Activated CD8-positive, alpha-beta memory T cell treated with anti-CD3 and anti-CD28 coated beads, Interleukin-2, amount 50 U/mL, for 4 hours (primary cell): ENCODE data around the gene SPECC1.
"Not testable (repeated sequence)": the region's sequence is repeated elsewhere in the genome, so short reads cannot be mapped to it uniquely, and the experiment has no call there.

Source experiments
- DNase-seq: peaks from one replicate; pipeline ENCODE4 v3.0.0-alpha.2; 2020

The SPECC1 gene

DNA sequence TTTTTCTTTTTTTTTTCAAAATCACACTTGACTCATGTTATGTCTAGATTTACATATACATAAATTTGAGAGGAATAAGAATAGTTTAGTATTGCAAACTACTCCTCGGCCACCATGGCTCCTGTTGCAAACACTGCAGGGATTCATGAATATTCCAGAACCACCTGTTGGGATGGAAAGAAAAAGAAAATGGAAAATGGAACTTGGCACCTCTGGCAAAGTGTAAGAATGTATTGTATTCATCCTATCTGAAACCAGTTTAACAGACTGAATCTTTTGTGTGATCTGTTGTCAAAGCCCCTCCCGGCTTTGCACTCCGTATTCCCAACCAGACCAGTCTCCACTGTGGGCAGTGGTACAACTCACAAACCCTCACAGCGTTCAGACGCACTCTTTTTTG lies 124.4 kb downstream of the SPECC1 start:
- no peak for DNase-seq

DNA sequence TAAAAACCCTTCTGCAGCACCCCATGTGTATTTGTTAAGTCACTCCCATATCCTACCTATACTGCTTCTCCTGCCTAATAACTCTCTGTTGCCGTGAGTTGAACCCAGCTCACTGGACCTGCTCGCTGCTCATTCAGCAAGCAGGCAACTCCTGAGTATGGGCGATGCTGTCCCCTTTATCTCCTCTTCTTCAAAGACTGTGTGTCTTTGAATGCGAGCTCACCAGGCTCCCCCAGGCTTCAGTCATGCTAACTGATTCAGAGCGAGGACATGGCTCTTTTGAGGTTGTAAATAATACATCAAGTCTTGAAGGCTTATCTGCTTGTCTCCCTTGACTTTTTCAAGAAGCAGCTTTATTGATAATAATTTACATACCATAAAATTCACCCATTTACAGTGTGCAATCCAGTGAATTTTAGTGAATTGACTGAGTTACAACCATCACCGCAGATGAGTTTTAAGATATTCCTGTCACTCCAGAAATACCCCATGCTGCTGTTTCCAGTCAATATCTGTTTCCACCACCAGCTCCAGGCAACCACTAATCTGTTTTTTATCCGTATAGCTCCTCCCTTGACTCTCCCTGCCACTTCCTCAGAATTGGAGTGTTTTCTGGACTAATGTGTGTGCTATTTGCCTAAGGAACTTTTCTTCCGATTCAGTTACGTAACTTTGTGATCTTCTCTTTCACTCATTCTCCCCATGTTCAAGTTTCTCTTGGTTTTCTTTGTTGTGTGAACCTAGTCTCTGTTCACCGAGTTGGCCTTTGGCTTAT lies 132.2 kb downstream of the SPECC1 start:
- no peak for DNase-seq

DNA sequence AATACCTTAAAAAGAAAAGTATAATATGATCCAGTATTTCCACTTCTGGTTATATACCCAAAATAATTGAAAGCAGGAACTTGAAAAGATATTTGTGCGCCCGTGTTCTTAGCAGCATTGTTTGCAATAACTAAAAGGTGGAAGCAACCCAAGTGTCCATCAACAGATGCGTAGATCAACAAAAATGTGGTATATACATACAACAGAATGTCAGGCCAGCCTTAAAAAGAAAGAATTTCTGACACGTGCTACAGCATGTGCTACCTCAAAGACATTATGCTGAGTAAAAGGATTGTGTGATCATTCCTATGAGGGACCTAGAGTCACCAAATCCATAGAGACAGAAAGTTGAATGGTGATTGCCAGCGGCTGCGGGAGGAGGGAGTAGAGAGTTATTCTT lies 133.1 kb downstream of the SPECC1 start:
- DNase-seq = no peak

DNA sequence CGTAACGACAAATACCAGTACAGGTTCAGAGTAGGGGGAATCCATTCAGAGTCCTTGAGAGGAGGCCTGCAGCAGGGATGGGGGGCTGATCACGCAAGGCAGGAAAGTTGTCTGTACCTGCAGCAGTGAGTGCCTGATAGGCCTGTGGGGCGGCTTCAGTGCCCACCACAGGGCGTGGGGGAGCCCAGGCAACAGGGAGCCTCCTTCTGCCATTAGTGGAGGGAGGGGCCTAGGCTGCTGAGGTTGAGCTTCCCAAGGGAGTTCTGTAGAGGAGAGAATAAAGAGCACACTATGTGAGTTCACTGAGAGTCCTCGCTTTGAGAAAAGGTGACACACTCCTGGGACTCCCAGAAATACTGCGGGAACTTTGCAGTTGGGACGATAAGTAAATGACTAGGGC lies 134.6 kb downstream of the SPECC1 start:
- DNase-seq = no peak

DNA sequence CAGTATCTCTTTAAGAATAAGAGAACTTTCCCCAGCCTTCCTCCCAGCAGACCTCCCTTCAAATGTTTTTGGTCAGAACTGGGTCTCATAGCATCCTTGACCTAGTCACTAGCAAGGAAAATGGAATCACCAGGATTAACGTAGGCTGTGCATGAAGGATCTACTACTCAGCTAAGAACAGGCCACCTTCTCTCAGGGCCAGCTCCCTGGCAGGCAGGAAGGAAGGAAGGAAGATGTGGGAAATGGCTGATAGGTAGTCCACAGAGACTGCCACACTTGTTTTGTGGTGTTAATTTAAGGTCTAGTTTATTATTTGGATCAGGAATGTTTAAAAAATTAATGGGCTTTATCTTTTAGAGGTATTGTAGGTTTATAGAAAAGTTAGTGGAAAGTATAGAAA lies 136.4 kb downstream of the SPECC1 start:
- no peak for DNase-seq

DNA sequence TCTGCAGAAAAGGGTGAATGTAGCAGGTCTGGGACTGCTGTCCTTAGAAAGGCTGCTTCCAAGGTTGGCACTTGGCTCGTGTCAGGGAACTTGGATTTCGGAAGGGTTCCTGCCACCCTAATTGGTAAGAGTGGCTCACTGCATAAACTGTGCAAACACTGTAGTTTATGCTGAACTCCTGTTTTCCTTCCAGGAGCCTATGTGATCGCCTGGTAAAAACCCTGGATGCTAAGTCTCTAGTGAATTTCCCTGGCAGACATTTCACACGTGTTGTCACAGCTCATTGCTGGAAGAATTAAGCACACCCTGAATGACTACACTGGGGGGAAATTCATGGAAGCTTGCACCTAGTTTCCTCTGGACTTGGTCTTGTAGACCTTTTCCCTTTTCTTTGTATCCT lies 140.1 kb downstream of the SPECC1 start:
- DNase-seq = no peak

DNA sequence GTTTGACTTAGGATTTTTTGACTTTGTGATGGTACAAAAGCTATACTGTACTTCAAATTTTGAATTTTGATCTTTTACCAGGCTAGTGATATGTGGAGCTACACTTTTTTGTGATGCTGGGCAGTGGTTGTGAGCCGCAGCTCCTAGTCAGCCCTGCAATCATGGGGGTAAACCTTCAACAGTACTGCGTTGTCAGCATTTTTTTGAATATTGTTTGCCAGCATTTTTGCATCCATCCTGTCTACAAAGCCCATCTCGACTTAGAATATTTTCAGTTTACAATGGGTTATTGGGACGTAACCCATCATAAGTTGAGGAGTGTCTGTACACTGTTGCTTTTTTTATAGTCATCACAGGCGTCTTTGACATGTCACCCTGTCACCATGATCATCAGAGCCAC lies 142.0 kb downstream of the SPECC1 start:
- DNase-seq = no peak

DNA sequence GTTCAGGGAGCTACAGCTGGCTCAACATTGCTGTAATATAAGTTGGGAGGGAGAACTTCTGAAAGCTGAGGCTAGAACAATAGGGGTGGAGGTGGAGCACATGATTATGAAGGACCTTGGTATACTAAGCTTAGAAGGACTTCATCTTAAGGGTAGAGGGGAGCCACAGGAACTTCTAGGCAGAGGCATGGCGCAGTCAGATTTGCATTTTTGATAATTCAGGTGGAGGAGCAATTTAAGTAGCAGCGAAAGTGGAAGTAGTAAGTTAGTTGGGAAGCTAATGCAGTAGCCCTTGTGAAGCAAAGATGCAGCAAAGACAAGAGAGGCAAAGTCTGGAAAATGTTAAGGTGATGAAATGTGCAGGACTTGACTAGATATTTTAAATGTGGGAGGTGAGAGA lies 144.1 kb downstream of the SPECC1 start:
- DNase-seq = no peak

DNA sequence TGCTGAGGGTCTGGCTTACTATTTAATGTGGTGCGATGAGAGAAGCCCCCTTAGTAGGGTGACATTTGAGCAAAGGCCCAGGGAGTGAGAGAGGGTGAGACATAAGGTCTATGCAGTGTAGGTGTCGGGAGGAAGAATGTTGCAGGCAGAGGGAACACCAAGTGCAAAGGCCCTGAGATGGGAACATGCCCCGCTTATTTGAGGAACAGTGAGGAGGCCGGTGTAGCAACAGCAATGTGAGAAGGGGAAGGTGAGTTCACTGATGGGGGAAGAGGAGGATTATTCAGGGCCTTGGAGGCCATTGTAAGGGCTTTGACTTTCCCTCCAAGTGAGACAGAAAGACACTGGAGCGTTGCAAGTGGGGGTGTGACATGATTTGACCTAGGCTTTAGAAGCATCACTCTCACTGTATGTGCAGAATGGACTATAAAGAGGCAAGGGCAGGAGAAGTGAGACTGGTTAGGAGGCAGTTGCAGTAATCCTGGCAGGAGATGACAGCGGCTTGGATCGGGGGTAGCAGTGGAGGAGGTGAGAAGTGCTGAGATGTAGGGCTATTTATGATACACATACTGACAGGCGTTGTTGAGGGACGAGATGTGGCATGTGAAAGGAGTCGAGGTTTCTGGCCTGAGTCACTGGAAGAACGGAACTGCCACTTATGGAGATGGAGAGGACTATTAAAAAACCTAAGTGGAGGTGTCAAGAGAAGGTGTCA lies 145.3 kb downstream of the SPECC1 start:
- DNase-seq = no peak

DNA sequence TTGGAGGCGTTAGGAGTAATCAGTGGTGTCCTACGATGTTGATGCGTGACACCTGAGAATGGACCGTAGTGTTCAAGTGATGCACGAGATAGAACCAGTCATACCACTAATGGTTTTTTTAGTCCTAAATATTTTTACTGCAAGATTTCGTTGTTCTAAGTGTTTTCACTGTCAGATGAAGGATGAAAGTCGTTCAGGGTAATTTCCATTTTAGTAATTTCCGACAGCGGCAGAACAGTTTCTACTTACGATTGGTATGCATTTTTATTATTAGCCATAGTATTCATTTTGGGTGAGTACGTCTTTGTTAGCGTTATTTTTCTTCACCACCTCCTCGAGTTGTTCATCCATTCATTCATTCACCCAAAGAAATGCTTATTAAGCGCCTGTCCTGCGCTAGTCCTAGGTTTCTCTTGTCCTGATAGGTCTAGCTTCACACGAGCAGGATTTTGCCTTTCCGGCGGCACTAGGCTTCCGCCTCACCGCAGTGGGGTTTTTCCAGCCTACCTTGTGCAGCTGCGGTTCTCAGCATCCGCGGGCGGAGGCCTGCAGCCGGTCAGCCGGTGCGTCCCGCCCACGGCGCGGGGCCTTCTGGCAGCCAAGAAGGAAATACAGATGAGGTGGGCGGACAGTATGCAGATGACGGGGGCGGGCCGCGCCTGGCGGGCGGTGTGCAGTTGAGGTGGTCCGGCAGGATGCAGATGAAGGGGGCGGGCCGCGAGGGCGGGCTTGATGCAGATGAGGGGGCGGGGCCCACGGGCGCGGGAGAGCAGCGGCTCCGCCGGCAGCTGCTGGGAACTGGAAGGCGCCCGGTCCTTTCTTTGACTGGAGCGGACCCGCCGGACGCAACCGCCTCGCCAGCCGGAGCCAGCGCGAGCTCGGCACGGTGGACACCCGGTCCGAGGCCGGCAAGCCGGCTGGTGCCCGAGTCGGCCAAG lies 146.4 kb downstream of the SPECC1 start:
- DNase-seq = peak; percentile 91

DNA sequence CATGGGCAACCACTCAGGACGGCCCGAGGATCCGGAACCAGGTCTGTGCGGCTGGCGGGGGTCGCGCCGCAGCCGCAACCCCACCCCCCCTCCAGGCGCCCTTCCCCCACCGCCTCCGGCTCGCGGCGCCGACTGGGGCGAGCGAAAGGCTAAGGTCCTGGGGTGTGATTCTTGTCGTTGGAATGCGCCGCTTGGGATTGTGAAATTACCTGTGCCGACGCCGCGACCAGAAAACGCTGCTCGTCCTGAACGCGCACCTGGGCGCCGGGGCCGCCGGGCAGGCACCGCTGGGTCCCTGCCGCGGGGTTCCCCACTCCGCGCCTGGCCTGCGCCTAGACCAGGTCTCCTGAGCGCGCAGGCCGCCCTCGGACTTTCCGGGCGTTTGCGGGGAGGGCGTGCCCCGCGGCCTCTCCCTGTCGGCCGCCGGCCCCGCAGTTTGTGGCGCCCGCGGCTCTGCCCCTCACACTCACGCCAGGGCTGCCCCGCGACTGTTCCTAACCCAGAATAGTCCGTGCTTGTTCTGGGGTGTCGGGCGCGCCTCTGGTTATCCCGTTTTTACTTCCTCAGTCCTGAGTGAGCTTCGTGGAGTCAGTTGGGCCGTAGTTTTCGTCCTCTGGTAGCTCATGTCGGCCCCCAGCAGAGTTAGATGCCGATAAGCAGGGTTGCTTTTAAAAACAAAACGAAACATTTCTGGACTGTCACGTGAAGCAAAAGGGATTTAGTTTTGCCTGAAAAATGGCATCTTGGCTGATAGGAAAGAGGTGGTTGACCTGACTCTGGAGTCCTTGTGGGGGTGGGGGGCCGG lies 147.2 kb downstream of the SPECC1 start:
- peak; percentile 21 for DNase-seq

DNA sequence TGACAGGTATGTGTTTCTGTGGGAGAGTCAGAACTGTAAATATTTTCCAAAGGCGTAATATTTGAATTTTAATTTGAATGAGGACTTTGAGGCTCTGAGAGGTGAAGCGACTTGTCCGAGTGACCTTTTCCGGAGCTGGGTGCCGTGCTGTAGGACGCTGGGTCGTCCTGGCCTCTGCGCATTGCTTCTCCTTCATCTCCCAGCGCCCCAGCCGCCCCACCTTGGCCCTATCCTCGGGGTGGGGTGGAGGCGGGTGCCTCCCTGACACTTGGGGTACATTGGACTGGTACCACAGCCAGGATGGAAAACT lies 147.8 kb downstream of the SPECC1 start:
- DNase-seq = no peak

DNA sequence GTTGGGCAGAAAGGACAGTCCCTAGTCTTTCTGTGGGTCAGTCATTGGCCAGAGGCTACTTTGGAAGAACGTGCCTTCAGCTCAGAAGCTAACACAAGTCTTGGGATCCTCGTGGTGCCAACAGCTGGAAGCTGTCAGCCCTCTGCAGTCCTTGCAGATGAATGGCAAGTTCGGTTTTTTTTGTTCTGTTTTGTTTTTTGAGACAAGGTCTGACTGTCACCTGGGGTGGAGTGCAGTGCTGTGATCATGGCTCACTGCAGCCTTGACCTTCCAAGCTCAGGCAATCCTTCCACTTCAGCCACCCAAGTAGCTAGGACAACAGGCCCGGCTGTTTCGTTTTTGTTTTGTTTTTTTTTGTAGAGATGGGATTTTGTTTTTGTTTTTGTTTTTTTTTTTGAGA lies 149.4 kb downstream of the SPECC1 start:
- no peak for DNase-seq

DNA sequence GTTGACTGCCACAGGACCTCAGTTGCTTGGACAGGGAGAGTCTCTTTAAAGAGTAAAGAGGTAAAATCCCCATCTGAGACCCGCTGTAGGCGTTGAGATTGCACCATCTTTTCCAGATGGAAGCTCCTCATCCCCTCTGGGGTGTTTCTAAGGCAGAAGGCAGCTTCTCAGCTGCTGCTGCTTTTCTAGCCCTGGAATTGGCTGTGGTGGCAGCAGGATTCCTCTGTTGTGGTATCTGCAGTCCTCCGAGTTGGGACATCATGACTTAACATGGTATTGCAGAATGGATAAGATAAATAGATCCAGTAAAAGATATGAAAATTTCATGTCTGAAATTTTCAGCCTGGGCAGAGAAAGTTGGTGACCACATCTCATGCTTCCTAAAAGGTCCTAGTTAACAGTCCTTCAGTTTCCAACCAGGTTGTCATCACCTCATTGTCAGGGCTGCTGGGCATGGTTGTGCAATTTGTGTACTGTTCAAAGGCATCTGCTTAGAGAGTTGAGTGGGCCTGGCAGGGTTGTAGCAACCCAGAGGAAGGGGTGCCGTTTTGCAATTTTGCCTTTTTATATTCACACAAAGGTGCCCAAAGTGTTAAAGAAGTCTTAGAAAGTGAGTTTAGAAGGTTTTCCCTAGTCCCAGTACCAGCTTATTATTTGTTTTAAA lies 150.4 kb downstream of the SPECC1 start:
- no peak for DNase-seq

DNA sequence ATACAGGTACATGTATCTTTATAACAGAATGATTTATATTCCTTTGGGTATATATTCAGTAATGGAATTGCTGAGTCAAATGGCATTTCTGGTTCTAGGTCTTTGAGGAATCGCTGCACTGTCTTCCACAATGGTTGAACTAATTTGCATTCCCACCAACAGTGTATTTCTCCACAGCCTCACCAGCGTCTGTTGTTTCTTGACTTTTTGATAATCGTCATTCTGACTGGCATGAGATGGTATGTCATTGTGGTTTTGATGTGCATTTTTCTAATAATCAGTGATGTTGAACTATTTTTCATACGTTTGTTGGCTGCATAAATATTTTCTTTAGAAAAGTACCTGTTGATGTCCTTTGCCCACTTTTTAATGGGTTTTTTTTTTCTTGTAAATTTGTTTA lies 156.4 kb downstream of the SPECC1 start:
- not testable (repeated sequence) for DNase-seq

DNA sequence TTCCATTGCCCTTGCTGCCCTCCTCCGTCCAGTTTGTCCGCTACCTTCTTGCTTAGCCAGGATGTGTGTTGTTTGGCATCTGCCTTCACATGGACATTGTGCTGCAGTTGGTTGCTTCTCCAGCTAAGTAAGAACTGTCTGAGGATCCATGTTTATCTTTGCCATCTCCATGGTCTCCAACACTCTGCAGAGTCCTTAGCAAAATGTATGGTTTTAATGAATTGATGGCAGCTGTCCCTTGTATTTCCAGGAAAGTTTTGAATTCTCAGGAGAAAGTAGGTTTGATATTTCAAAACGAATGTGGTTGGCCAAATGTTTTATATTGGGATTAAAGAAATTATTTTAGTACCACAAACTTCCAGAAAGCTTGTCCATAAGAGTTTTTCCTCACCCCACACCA lies 160.9 kb downstream of the SPECC1 start:
- DNase-seq = no peak

DNA sequence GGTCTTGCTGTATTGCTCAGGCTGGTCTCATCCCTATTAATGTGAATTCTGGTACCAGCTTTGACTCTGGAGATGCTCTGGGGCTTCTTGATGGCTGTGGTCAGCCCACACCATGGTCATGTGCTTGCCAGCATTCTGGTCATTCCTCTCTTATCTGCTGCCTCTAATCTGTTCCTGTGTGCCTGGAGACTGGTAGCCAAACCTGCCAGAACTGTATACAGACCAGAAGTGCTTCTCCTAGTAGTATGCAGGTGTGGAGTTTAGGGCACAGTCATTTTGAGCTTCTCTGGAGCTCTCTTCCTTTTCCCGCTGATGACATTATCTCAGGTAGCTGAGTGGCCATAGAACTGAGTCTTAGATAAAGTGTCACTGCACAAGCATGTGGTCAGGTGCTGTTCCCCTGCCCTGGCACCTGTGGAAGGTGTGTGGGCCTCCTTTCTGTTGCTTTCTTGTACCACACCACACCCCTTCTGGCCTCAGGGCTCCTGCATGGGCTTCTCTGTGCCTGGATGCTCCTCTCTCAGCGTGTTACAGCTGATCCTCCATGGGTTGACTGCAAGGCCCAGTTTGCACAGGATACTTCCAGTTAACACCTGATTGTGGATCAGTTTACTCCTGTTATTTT lies 162.7 kb downstream of the SPECC1 start:
- DNase-seq = no peak

DNA sequence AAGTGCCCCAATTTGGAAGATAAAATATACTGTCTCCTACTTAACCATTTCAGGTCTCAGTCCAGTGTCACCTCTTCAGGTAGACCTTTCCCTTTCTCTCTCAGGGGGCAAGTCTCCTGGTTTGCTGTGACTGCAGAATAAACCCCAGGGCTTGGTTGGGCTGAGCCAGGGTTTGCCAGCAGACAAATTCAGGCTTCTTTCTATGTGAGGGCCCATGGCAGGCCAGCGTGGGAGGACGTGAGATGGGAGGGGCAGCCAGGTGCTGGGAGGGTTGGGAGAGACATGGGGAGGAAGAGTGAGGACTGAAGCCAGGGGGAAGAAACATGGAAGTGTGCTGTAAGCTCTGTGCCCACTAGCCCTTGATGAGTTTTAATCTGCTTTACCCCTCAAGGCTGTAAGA lies 163.2 kb downstream of the SPECC1 start:
- DNase-seq = no peak

DNA sequence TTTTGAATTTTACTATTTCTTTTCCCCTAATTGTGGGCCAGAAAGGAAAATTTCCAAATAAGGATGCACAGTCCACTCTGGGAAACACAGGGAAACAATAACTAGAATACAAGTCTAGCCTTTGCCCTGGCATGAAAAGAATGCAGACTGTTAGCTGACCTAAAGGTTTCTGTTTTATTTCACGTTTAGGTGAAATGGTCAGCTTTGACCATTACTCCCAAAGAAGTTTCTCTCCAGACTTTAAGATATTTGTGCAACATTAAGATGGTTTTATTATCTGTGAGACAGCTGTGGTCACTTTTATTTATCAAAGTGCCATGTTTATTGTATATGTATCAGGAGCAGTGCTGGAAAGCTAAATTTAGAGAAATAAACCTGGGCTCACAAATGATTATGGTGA lies 163.9 kb downstream of the SPECC1 start:
- no peak for DNase-seq

DNA sequence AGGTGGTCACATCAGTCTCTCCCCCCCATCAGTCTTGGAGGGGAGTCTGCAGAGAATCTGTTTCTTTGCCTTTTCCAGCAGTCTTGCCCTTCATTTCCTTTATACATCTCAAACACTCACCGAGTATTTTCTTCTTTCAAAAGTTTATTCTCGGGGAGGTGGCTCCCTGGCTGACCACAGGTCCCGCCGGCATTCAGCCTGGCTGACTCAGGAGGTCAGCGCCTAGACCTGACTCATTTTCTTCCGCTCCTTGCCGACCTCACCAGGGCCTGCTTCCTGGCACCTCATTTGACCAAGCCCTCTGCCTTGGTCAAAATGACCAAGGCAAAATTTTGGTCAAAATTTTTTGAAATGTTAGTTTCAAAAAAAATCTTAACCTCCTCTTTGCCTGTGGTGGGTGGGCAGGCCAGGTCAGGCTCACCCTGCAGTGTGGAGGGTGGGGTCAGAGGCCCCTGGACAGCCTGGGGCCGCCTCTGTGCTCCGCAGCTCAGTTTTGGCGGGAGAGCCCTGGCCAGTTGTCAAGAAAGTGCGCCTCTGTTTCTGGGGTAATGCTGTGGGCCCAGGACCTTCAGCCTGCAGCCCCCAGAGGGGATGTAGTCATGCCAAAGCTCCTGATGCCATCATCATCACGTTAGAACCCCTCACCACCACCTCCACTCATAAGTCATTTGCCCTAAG lies 165.6 kb downstream of the SPECC1 start:
- DNase-seq = no peak

DNA sequence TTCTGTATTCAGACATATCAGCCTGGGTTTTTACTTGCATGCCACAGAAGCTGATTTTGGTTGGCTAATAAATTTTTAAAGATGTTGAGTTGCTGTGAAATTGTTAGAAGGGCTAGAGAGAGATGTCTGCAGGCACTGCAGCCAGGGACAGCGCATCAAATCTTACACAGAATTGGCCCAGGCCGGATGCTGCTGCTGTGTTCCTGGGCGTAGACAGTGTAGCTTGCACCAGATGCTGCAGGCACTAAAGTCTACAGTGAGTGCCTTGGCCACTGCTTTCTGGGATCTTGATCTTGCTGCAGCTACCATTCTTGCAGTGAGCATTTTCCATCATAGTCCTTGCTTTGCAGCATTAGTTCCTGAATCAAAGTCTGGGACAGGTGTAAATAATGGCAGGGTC lies 169.9 kb downstream of the SPECC1 start:
- no peak for DNase-seq
